ENCODE data around the gene PNMA8B.
"Not testable (repeated sequence)": the region's sequence is repeated elsewhere in the genome, so short reads cannot be mapped to it uniquely, and the experiment has no call there.

DNA sequence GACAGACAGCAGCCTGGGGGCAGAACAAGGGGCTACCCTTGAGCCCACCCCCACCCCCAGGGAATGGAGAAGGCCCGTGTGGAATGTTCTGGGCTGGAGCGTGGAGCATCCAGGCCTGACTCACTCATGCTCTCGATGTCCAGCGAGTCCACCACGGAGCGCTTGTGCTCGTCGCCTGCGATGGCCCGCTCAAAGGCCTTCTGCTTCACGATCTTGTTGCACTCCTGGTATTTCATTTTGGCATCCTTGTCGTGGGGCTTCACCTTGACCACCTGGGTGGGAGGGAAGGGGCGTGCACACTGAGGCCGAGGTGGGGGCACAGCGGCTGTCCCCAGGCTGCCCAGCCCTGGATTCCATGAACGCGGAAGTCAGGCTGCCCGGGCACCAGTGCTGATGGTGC, 31.1 kb upstream of the PNMA8B start:
- not testable (repeated sequence) for TF ChIP-seq POLR2A (IDR thresholded peaks at IDR 0.05; ENCODE audit: low read length); GATA1 (IDR thresholded peaks at IDR 0.05; ENCODE audit: low read depth, low read length)
